OCI-LY7 (cell line): Measurements from ENCODE around the gene TNFAIP1.

Experiments used
- CTCF ChIP-seq: fragments of 200-600 bp; sonication (generic); conservative IDR thresholded peaks from 2 replicates; pipeline ENCODE4 v1.5.1; 2014; ENCODE audit warnings: mild to moderate bottlenecking, antibody characterized with exemption, low read length, moderate library complexity, mixed read lengths
- EZH2phosphoT487 ChIP-seq: fragments of 200-600 bp; sonication (generic); IDR thresholded peaks from 2 replicates; pipeline ENCODE4 v1.6.1; 2018; ENCODE audit warnings: low read depth, borderline replicate concordance, mild to moderate bottlenecking, mixed run types, antibody characterized with exemption, low read length, moderate library complexity, mixed read lengths

- TF ChIP-seq CTCF: no peak
- TF ChIP-seq EZH2phosphoT487: no peak
Observed at GRCh38 chr17:28306954-28307401, 28.6 kb upstream of the TNFAIP1 start.
